Fibroblast of skin of left quadriceps (primary cell): Measurements from ENCODE around the gene KLHL18.
"Not testable (repeated sequence)": the region's sequence is repeated elsewhere in the genome, so short reads cannot be mapped to it uniquely, and the experiment has no call there.

Source experiments
- DNase-seq, 2 experiments: peaks; one replicate each; pipeline ENCODE4 v3.0.0-alpha.2; 2013; ENCODE audit warnings: low read depth in 2 of 2

KLHL18 gene

GRCh38 chr3:47274652-47275051 lies 8.1 kb upstream of the KLHL18 start:
- DNase-seq, result no peak

GRCh38 chr3:47276558-47276957 lies 6.2 kb upstream of the KLHL18 start:
- no peak for DNase-seq

DNA sequence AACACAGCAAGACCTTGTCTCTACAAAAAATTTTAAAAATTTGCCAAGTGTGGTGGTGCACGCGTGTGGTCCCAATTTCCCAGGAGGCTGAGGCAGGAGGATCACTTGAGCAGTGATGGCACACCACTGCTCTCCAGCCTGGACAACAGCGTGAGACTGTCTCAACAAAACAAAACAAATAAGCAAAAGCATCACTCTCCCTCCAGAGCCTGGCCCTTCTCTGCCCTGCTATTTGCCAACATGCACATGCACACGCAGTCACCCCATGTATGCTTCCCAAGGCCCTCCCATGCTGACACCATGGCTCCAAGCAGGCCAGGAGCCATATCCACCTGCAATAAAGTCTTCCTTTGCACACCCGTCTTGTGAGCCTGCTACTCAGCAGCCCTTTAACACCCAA lies 2.2 kb upstream of the KLHL18 start:
- DNase-seq, result no peak

DNA sequence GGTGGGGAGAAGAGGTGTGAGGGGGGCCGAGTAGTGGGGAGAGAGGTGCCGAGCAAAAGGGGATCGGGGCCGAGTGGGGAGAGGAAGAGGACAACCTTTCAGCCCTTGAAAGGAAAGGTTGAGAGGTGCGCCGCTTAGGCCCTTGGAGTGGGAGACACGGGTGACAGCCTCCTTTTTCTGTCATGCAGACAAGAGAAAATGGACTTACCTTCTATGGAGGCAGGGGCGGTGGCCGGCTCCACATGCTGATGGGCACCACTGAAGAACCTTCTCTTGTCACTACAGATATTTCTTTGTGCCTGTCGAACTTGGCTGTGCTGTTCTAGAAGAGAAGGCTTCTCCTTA lies 421 bp downstream of the KLHL18 start:
- DNase-seq, result no peak

GRCh38 chr3:47283591-47284364 lies 1.0 kb downstream of the KLHL18 start:
- DNase-seq, result no peak

- DNase-seq, result no peak
Observed at GRCh38 chr3:47288966-47289910, 6.5 kb downstream of the KLHL18 start.

GRCh38 chr3:47291158-47291753 lies 8.5 kb downstream of the KLHL18 start:
- DNase-seq, result no peak

DNA sequence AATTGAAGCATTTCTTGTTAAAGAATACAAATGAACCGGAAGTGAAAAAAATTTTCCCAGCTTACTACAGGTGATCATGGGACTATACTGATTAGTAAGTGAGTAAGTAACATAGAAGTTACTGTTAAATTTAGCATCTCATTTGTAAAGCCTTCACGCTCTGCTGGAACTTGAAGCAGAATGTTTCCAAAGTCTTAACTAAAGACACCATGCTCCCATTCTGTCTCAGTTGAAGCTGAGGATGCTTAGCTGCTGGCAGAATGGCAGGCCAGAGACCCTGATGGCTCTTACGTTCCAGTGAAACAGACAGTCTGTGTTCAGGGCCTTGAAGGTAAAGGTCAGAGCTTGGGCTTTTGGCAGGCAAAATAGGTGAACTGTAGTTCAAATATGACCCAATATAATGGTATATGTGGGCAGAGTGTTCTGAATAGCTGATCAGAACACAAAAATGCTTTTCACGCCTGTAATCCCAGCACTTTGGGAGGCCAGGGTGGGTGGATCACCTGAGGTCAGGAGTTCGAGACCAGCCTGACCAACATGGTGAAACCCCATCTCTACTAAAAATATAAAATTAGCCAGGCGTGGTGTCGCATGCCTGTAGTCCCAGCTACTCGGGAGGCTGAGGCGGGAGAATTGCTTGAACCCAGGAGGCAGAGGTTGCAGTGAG lies 9.1 kb downstream of the KLHL18 start:
- not testable (repeated sequence) for DNase-seq

DNA sequence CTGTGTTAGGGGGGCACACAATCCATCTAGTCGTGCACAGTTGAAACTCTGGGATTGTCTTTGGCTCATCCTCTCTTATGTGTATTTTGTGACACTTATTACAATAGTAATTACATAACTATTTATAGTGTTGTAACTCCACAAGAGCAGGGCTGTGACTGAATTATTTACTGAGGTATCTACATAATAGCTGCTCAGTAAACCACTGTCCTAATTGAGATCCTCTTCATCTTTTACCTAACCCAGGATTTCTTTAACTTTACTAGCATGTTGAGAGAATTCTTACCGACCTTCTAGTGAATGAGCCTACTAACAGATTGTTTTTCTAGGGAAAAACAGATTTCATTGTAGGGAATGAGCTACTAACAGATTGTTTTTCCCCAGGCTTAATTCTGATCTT lies 11.1 kb downstream of the KLHL18 start:
- no peak for DNase-seq

DNA sequence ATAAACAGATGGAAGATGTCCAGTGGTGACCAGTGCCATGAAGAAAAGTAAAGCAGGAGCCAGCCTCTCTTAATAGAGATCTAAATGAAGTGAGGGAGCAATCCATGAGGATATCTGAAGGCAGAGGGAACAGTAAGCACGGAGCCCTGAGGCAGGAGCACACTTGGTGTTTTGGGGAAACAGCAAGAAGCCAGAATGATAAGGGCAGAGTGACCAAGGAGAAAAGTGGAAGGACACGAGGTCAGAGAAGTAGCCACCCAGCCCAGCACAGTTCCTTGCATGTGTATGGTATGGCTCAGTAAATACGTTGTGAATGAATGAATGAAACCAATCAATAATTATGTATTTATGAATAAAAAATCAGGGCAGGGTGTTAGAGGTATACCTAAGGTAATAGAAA lies 11.6 kb downstream of the KLHL18 start:
- DNase-seq, result no peak

GRCh38 chr3:47295322-47295721 lies 12.6 kb downstream of the KLHL18 start:
- DNase-seq, result no peak

DNA sequence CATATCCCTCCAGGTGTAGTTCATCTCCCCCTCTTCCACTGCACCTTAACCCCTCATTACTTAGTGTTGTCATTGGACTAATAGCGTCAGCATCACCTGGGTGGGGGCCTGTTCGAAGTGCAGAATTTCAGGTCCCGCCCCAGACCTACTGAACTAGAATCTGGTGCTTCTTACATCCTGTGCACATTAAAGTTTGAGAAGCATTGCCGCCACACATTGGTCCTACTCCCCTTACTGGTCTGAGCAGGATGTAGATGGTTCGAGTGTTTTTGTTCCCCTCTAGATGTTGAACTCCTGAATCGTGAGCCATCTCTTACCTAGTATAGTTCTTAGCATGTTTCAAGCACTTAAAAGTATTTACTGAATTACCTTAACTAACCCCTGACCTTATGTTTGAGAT lies 13.2 kb downstream of the KLHL18 start:
- no peak for DNase-seq

DNA sequence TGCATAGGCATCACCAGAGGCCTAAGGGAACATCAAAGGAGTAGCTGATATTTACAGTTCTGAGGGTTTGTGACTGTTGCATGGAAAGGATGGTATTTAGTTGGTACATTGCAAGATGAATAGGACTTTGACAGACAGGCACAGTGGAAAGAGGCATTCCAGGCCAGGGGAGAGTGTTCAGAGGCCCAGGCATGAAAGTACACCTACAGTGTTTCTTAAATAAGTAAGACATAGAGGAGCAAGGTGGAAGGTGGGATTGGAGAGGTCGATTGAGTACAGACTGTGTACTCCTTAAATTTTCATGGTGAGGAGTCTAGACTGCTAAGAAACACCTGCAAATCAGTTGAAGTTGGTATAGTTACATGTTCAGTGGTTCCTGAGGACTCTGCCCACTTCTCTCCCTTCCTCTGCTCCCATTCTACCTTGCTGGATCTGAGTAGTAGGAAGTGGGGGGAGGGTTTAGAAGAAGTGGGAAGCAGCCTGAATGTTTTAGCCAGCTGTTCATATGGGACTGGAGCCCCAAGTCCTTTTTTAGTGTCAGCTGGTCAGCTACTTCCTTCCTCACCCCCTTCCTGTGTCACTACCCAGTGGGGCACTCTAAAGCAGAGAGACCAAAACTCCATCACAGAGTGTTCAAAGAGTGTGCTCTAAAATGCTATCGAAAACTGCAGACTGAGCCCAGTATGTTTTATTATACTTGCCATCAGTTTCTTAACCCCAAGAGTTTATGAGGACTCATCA lies 14.0 kb downstream of the KLHL18 start:
- no peak for DNase-seq

DNA sequence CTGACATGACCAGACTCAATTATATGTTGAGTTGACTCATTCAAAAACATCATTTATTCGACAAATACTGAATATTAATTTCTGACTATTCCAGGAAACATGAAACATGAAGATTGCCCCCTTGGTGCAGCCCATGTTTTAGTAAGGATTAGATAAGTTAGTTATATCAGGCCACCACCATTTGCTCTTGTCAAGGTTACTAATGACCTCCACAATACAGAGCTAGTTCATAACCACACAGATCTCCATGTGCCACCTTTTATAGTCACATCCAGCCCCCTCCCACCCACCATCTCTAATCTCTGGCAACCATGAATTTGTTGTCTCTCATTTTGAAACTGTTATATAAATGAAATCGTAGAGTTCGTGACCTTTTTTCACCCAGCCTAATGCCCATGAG lies 15.7 kb downstream of the KLHL18 start:
- DNase-seq, result no peak

DNA sequence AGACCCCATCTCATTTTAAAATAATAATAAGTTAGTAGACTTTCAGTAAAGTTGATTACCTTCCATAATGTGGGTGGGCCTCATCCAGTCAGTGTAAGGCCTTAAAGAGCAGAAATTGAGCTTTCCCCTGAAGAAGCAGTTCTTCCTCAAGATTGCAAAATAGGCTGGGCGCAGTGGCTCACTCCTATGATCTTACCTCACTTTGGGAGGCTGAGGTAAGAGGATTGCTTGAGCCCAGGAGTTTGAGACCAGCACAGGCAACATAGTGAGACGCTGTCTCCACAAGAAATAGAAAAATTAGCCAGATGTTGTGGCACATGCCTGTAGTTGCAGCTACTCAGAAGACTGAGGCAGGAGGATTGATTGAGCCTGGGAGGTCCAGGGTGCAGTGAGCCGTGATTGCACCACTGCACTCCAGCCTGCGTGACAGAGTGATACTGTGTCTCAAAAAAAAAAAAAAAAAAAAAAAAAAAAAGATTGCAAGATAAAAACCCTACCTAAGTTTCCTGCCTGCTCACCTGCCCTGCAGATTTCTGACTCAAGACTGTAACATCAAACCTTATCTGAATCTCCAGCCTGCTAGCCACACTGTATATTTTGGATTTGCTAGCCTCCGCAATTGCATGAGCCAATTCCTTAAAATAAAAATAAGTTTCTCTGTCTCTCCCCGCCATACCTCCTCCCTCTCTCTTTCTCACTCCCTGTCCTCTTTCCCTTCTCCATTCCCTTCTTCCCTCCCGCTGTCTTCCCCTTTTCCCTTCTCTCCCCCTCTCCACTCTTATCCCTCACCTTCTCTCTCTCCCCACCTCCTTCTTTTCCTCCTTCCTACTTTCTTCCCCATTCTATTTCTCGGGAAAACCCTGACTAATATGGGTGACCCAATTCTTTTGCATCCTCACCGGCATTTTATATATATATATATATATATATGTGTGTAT lies 16.9 kb downstream of the KLHL18 start:
- no peak for DNase-seq

DNA sequence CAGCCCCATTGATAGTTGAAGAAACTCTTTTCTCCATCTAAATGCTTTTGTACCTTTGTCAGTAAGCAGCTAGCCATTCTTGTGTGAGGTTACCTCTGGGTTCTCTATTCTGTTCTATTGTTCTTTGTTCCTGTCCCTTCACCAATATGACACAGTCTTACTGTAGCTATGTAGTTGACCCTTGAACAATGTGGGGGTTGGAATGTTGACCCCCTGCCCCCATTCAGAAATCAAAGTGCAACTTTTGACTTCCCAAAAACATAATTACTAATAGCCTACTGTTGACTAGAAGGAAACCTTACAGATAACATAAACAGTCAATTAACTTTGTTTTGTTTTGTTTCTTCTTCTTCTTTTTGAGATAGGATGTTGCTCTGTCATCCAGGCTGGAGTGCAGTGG lies 18.7 kb downstream of the KLHL18 start:
- DNase-seq, result no peak

- no peak for DNase-seq
Observed at GRCh38 chr3:47306022-47306421, 23.3 kb downstream of the KLHL18 start.

DNA sequence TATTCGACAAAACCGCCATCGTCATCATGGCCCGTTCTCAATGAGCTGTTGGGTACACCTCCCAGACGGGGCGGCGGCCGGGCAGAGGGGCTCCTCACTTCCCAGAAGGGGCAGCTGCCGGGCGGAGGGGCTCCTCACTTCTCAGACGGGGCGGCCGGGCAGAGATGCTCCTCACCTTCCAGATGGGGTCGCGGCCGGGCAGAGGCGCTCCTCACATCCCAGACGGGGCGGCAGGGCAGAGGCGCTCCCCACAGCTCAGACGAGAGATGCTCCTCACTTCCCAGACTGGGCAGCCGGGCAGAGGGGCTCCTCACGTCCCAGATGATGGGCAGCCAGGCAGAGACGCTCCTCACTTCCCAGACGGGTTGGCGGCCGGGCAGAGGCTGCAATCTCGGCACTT lies 26.5 kb downstream of the KLHL18 start:
- DNase-seq, result not testable (repeated sequence)

GRCh38 chr3:47310391-47310790 lies 27.6 kb downstream of the KLHL18 start:
- no peak for DNase-seq

- no peak for DNase-seq
Observed at GRCh38 chr3:47313341-47314055, 30.8 kb downstream of the KLHL18 start.
